Embryonic facial prominence (tissue), 1 donor: ENCODE data around the gene SERINC5.
"Not testable (repeated sequence)": the region's sequence is repeated elsewhere in the genome, so short reads cannot be mapped to it uniquely, and the experiment has no call there.

Experiments
- DNase-seq: peaks from one replicate; pipeline ENCODE4 v3.0.0-alpha.2; 2016; ENCODE audit errors: extremely low spot score

The SERINC5 gene

DNA sequence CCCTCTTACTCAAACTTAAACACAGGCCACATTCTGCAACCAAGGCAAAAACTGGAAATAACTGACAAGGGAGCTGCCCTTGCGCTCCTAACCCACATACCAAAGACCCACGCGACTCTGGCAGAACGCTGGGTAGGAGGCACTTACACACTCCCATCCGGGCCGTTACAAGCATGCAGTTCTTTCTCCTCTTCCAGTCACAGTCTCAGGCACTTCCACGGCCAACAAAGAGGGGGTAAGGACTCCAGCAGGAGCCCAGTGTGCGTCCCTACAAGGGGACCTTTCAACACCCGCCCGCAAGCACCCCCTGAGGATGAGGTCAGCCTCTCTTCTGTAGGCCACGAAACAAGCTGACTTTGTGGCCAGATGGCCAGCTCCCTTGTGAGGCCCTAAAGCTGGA is 57.4 kb downstream of the SERINC5 start:
- no peak for DNase-seq

DNA sequence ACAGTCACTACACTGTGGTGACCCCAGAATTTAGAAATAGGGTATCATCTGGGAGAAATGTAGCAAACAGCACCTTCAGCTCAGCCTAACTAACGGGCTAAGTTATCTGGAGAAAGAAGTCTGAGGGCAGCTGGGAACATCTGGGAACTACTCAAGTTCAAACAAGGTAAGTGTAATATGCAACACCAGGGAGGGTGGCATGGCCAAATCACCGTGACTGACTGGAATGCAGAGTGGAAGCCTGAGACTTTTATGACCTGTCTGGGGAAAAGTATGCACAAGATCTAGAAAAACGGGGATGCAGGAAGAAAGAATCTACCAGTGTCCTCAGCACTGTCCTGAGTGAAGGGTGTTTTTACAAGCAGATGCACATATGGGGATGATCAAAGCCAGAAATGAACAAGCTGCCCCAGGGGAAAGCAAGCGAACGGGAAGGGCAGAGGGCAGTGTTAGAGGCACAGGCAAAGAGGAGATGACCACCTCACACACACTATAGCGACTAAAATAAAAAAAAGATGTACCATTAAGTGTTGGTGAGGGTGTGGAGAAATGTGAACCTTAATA is 59.9 kb downstream of the SERINC5 start:
- DNase-seq, result no peak

DNA sequence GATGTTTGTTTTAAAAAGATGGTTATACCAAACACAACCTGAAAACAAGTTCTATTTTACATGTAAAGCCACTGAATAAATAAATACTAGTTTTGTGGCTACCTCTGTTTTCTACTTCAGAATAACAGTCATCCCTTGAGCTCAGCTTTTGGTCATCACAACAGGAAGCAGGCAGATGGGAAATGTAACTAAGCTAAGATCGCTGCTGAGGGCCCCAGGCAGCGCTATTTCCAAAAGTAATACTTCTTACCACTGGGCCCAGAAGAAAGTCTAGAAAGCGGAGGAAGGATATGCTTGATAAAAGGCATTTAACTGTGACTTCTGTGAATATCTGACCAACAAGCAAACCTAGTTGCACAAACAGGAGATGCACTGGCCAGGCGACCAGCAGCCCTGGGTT is 61.4 kb downstream of the SERINC5 start:
- no peak for DNase-seq

GRCh38 chr5:80193401-80193800 is 62.4 kb downstream of the SERINC5 start:
- no peak for DNase-seq

DNA sequence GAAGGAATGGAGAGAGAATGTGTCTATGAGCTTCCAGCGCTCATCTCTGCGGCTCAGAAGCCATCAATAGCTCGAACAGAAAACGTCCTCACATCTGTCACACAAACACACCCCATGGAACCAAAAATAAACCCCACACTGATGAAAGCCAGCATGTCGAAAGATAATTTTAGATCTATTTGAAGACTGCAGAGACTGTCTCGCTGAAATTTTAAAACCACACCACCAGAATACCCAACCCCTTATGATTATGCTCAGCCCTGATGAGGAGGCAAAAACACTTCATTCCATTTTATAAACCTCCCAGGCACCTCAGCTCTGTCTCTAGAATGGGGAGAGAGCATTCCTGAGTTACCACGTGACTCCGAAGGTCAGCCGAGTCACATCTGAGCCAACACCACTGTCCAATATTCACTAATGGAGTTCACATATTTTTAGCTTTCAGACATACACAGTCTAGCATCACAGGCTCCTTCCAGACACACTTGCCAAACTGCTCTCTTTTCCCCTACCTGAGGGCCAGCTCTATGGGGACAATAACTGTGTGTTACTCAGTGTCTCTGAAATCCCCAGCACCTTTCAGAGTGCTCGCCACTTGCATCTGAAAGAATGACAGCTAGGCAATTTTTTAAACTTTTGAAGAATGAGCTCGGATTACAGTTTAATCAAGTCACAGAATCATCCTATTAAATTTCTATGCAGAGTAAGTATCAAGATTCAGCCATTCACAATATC is 63.2 kb downstream of the SERINC5 start:
- DNase-seq, result no peak

DNA sequence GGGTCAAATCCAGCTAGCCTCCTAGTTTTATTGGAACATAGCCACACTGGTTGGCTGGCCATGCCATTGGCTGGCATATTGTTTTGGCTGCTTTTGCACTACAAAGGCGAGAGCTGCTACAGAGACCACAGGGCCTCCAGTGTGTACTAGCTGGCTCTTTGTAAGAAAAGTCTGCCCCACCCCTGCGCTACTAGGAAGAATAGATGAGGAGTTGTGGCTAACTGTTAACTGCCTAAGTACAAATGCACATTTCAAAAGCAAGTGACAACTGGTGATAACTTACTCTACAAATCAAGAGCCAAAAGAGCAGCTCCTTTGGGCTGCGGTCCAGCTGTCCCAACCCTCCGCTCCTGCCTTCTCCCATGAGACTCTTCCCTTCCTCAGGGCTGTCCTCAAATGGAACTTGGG is 63.9 kb downstream of the SERINC5 start:
- no peak for DNase-seq

DNA sequence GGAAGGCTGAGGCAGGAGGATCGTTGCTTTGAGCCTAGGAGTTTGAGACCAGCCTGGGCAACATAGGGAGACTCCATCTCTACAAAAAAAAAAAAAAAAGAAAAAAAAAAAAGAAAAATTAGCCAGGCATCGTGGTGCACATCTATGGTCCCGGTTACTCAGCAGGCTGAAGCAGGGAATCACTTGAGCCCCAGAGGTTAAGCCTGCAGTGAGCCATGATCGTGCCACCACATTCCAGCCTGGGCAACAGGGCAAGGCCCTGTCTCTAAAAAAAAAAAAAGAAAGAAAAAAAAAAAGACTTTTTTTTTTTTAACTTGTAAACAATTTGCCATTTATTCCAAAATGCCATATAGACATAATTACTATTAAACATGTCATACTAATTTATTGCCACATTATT is 64.5 kb downstream of the SERINC5 start:
- DNase-seq, result no peak

DNA sequence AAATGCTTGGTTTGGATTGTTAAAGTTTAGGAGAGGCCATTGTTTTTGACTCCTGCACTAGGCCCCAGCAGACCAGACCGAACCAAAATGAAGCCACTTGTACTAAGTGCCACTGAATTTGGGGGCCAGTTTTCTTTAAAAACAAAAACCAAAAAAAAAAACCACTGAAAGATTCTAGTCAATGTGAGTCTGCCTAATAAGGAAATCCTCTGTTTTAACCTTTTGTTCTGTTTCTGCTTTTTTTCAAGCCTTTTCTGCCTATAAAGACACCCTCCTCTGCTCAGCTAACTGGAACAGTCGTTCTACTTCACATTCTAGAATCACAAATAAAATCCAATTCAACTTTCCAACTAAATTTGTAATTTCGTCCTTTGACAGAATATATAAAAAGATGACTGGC is 64.9 kb downstream of the SERINC5 start:
- DNase-seq, result no peak

DNA sequence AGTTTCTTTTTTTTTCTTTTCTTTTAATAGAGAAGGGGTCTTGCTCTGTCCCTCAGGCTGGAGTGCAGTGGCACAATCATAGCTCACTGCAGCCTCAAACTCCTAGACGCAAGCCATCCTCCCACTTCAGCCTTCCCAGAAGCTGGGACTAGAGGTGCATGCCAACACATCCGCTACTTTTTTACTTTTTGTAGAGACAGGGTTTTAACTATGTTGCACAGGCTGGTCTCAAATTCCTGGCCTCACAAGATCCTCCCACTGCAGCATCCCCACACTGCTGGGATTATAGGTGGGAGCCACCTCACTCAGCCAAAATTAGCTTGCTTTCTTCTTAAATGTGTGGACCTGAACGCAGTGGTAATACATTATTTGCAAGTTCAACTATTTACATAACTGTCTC is 66.1 kb downstream of the SERINC5 start:
- DNase-seq, result no peak

- DNase-seq, result no peak
These were observed 66.6 kb downstream of the SERINC5 start for GRCh38 chr5:80189201-80189600.

DNA sequence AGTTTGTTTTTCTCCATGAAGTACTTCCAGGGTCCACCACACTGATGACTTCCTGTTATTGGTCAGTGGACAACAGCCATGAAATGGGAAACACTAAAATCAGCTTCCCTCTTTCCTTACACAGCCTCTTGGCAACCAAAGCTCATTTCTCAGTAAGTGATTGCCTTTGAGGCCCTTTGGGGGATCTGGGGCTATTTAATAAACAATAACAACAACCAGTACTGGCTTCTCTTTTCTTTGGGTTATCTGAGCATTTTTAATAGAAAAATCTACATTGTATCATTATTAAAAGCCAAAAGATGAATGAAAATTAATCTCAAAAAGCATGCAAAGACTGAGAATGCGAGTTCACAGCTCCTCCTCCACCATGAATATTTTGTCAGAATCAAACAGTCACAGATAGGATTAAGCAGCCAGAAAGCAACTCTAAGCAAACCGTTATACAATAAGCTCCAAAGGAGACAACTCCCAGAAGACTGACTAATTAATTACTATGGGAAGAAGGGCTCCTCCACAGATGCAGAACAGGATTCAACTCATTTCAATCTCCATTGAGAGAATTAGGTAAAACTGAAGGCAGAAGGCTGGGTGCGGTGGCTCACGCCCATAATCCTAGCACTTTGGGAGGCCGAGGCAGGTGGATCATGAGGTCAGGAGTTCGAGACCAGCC is 68.3 kb downstream of the SERINC5 start:
- no peak for DNase-seq

- not testable (repeated sequence) for DNase-seq
These were observed 70.3 kb downstream of the SERINC5 start for GRCh38 chr5:80185535-80185934.

GRCh38 chr5:80185095-80185494 is 70.8 kb downstream of the SERINC5 start:
- DNase-seq, result no peak

- no peak for DNase-seq
These were observed 71.4 kb downstream of the SERINC5 start for GRCh38 chr5:80184235-80185023.

DNA sequence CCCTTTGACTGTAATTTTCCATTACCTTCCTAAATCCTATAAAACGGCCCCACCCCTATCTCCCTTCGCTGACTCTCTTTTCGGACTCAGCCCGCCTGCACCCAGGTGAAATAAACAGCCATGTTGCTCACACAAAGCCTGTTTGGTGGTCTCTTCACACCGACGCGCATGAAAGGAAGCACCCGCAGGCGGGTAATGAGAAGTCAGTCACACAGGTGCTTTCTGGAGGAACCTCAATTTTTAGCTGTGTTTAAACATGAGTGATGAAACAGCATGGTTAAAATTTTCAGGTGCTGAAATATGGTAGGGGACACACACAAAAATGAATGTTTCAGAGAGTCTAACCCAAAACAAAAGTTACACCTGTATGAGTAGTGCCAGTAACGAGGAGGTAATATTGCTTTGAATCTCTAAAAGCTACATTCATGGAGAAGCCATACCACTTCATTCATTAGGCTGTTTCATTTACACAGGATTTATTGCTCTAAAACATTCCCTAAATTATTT is 72.1 kb downstream of the SERINC5 start:
- DNase-seq, result not testable (repeated sequence)

- no peak for DNase-seq
These were observed 72.9 kb downstream of the SERINC5 start for GRCh38 chr5:80182809-80183580.

DNA sequence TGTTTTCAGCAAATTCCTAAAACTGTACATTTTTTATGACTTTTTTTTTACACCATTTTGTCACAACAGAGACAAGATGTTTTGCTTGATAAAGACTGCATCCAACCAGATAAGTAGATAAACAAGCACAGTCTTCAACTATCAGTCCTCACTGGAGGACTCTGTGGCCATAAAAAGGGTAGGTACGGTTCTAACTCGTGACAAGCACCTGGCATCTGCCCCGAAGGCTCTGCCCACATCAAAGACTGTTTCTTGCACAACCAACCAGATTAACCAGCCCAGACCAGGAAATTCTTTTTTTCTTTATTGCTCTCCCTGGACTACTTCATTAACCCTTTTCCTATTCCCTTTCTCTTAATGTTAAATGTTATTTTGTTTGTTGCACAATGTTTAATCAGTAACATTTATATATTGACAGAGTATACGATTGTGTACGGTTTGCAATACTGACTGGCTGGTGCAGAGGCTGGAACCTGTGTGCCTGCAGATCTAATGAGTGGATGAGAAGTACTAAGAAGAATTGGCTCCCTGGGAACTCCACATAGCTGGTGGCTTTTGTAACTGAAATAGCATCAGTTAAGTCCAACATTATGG is 74.1 kb downstream of the SERINC5 start:
- DNase-seq, result no peak

GRCh38 chr5:80177236-80177635 is 78.6 kb downstream of the SERINC5 start:
- no peak for DNase-seq

DNA sequence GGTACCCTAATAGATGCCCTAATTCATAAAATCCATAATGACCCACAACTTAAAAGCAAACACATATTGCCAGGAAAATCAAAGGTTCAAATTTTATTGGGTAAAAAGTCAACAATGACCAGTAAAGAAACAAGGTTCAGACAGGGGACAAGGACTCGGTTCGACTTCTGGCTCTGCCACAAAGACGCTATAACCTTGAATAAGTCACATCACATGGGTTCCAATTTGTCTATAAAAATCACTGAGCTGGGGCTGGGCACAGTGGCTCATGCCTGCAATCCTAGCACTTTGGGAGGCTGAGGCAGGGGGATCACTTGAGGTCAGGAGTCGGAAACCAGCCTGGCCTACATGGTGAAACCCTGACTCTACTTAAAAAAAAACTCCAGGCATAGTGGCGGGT is 80.5 kb downstream of the SERINC5 start:
- no peak for DNase-seq

GRCh38 chr5:80174790-80175189 is 81.1 kb downstream of the SERINC5 start:
- no peak for DNase-seq

DNA sequence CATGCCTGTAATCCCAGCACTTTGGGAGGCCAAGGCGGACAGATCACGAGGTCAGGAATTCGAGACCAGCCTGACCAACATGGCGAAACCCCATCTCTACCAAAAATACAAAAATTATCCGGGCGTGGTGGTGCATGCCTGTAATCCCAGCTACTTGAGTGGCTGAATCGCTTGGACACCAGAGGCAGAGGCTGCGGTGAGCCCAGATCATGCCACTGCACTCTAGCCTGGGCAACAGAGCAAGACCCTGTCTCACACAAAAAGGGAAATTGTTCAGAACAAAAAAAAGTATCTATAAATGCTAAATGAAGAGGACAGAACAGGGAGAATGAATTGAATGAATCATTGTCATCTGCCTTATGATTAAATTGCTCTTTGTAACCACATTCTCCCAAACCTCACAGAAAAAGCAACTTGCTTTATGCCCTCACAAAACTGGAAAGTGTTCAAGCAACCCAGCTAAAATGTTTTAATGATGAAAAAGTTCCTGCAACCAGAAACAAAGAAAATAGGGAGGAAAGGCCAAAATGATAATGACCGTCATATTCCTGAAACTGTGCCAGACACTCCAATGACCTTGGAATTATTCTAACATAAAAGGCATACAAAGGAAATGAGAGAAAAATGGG is 83.7 kb downstream of the SERINC5 start:
- DNase-seq, result no peak
